HG02938 (cell line): Measurements from ENCODE around the gene SCAF1.

Experiments
- ATAC-seq: cut with Tn5 transposase; IDR thresholded peaks from one replicate; pipeline ENCODE4 v1.9.1; 2021; ENCODE audit warnings: mild to moderate bottlenecking, moderate library complexity; ENCODE audit not compliant: unreplicated experiment

SCAF1 gene

DNA sequence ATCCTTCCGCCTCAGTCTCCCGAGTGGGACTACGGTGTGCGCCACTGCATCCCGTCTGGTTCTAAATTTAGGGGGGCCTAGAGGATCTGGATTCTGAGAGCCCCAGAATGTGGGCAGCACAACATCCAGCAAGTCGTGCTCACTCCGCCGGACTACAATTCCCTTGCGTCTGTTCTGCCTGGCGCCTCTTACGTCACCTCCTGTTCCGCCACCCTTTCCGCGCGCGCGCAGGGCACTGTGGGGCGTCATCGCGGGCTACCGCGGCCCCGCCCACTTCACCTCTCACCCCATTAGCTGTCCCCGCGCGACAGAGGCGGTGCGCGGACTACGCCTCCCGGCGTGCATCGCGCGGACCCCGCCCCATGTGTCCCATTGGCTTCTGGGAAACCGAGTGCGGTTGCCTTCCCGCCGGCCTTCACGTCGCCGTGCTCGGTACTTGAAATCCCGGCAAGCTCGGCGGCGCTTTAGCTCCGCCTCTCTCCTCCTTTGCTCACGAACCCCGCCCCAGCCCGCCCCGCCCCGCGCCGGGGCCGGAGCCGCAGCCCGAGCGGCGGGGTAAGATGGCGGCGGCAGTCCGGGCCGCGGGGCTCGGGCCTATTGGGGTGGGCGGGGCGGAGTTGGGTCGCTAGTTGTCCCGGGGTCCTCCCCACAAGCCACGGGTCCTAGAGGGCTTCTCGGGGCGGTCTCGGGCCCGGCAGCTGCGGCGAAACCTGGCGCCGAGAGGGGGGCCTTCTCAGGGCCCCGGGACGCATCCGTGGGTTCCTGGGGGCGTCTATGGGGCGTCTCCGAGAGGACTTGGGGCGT is at the start of gene SCAF1:
SCAF1 (plus strand) TSS at position 522 of the 804 bp plus-strand sequence. CDS start 2,818 bp downstream, outside the sequence.
- peak; percentile 49 for ATAC-seq

GRCh38 chr19:49592486-49593232 is 49.4 kb upstream of the SCAF1 start:
- ATAC-seq: no peak

DNA sequence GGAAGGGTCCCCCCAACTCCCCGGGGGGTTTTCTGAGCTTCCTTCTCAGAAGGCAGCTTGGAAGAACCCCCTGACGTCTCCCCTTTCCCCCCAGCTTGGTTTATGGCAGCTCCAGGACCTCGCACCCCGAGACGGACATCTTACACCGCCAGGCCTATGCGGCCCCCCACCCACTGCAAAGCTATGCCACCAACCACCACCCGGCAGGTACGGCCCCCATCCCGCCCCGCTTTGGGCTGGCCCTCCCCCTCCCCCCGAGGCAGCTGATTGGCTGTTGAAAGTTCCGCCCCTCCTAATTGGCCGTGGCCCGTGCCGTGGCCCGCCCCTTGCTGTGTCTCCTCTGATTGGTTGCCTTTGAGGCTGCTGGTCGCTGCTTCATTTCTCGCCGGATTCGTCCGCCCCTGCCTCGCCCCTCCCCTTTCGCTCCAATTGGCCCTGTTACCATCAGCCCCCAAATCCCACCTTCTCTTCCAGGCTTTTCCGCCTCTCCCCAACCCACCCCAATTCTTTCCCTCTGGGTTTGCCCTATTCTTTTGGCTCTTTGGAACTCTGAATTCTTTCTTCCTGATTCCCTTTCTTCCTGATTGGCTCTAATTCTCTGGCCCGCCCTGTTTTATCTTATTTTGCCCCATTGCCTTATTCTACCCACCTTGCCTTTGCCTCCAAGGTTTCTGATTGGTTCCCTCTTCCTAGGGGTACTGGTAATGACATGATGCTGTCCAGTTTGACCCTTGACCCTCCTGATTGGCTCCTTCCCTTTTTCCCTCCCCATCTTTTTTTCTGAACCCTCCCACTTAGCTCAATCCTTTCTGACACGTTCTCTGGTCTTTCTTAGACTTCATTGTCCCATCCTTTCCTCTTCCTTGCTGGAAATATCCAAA is 48.5 kb upstream of the SCAF1 start:
- ATAC-seq: no peak

DNA sequence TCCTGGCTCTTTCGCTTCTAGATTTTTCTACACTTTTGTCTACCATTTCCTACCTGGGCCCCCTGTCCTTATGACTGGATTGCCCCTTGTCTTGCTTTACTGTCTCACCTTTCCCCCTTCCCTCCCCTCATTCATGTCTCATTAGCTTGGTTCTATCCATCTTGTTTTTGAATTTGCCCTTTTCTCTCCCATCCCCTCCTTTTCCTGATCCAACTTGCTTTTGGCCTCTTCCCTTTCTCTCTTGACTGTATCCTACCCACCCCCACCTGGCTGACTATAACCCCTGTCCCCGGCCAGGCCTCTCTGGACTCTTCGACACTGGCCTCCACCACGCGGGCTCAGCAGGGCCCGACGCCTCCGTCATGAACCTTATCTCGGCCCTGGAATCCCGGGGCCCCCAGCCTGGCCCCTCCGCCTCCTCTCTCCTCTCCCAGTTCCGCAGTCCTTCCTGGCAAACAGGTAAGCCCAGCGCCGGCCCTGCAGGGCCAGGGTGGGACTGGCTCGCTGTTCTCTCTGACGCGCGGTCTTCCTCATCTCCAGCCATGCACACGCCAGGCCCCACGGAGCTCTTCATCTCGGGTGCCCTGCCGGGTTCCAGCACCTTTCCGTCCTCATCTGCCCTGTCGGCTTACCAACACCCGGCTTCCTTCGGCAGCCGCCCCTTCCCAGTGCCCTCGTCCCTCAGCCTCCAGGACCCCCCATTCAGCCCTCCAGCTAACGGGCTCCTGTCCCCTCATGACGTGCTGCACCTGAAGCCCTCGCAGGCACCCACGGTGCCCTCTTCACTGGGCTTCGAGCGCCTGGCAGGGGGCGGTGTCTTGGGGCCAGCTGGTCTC is 47.6 kb upstream of the SCAF1 start:
- ATAC-seq: no peak

DNA sequence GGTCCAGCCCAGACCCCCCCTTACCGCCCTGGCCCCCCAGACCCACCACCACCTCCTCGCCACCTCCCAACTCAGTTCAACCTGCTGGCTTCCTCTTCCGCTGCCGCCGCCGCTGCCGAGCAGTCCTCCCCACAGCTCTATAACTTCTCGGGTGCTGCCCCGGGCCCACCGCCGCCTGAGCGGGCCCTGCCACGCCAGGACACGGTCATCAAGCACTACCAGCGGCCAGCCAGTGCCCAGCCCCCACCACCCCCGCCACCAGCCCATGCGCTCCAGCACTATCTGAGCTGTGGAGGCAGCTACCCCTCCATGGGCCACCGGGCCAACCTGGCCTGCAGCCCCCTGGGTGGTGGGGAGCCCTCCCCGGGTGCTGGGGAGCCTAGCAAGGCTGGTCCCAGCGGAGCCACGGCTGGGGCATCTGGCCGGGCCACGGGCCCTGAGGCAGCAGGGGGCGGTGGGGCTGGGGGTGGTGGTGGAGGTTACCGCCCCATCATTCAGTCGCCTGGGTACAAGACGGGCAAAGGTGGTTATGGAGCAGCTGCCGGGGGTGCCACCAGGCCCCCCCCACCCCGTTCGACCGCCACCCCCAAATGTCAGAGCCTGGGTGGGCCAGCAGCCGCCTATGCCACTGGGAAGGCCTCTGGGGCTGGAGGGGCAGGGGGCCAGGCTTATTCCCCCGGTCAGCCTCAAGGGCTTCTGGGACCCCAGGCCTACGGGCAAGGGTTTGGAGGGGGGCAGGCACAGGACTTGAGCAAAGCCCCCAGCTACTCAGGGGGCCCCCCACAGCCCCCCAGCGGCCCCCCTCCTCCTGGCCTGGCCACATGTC is 46.8 kb upstream of the SCAF1 start:
- ATAC-seq: no peak

DNA sequence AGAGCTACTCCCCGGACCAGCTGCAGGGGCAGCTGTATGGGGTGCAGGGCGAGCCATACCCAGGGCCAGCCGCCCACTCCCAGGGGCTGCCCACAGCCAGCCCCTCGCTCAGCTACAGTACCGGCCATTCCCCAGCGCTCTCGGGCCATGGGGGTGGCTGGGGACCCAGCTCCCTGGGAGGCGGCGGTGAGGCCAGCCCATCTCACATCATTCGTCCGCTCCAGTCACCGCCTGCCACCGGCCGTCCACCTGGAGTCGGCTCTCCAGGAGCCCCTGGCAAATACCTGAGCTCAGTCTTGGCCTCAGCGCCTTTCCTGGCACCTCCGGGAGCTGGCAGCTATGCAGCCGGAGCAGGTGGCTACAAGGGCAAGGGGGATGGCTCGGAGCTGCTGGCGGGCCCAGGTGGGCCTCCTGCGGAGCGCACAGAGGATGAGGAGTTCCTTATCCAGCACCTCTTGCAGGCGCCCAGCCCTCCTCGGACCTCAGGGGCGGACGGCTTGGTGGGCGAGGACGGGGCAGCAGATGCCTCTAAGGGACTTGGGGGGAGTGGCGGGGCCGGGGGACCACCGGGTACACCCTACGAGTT is 46.1 kb upstream of the SCAF1 start:
- ATAC-seq: no peak

- ATAC-seq: no peak
These were observed 45.6 kb upstream of the SCAF1 start for GRCh38 chr19:49596407-49596806.

GRCh38 chr19:49596954-49597702 is 44.9 kb upstream of the SCAF1 start:
- ATAC-seq: no peak

DNA sequence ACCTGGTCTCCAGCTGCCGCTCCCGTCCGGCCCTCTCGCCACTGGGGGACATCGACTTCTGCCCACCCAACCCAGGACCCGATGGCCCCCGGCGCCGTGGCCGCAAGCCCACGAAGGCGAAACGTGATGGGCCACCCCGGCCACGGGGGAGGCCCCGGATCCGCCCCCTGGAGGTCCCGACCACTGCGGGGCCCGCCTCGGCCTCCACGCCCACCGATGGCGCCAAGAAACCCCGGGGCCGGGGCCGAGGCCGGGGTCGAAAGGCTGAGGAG is 44.4 kb upstream of the SCAF1 start:
- no peak for ATAC-seq

- no peak for ATAC-seq
These were observed 42.4 kb upstream of the SCAF1 start for GRCh38 chr19:49599378-49600295.

DNA sequence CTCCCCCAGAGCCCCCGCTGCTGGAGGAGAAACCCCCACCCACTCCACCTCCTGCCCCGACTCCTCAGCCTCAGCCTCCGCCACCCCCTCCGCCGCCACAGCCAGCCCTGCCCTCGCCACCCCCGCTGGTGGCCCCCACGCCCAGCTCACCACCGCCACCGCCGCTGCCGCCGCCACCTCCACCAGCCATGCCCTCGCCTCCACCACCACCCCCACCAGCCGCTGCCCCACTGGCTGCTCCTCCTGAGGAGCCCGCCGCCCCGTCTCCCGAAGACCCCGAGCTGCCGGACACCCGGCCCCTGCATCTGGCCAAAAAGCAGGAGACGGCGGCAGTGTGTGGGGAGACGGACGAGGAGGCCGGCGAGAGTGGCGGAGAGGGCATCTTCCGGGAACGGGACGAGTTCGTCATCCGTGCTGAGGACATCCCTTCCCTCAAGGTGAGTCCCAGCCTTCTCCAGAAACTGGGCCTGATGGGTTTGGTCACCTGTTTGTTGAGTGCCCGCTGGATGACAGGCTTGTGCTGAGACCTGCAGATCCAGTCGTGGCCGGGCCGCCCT is 40.4 kb upstream of the SCAF1 start:
- ATAC-seq: no peak

- ATAC-seq: no peak
These were observed 39.2 kb upstream of the SCAF1 start for GRCh38 chr19:49602806-49603205.

GRCh38 chr19:49605605-49606004 is 36.4 kb upstream of the SCAF1 start:
- no peak for ATAC-seq

DNA sequence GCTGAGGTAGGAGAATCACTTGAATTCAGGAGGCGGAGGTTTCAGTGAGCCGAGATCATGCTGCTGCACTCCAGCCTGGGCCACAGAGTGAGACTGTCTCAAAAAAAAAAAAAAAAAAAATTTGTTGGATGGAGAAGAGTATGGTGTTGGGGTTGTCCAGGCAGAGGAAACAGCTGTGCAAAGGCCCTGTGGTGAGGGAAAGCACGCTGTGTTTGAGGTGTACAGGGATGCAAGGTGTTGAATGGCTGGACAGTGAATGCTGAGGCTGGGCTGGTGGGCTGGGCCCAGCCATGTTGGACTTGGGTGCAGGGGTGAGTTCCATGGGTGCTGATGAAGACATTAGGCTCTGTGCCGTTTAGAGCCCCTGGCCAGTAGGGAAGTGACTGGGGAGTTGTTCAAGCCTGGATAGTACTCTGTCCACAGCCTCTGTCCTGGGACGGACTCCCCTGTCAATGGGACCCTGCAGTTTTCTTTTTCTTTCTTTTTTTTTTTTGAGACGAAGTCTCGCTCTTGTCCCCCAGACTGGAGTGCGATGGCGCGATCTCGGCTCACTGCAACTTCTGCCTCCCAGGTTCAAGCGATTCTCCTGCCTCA is 32.4 kb upstream of the SCAF1 start:
- no peak for ATAC-seq

GRCh38 chr19:49613374-49613773 is 28.6 kb upstream of the SCAF1 start:
- no peak for ATAC-seq

- no peak for ATAC-seq
These were observed 27.7 kb upstream of the SCAF1 start for GRCh38 chr19:49614096-49614833.
